Left hindlimb (tissue), 1 donor: ENCODE data around the gene ZNF358.
A peak's percentile ranks its signal among the peaks of the same experiment; 100 is the strongest.

Experiments
- DNase-seq: peaks from one replicate; pipeline ENCODE4 v3.0.0-alpha.2; 2018

ZNF358 gene

DNA sequence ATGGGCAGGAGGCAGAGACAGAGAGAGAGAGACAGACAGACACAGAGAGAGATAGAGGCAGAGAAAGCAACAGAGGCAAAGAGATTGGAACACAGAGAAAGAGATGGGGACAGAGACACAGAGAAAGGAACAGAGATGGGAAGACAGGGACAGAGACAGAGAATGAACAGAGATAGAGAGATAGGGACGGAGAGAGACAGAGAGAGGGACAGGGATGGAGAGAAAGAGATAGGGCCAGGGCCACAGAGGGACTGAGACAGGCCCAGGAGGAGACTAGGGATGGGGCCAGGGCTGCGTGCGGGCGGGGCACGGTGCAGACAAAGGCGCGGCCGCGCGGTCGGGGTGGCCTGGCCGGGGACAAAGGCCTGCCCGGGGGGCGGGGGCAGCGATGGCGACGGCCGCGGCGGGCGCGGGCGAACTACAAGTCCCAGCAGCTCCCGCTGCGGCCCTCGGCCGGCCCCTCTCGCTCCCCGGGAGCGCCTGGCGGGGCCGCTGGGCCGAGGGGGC is at the start of gene ZNF358:
Gene ZNF358 (plus strand): TSS at position 459 of the 507 bp plus-strand sequence. CDS start 3,140 bp downstream, outside the sequence.
- peak; percentile 87 for DNase-seq

DNA sequence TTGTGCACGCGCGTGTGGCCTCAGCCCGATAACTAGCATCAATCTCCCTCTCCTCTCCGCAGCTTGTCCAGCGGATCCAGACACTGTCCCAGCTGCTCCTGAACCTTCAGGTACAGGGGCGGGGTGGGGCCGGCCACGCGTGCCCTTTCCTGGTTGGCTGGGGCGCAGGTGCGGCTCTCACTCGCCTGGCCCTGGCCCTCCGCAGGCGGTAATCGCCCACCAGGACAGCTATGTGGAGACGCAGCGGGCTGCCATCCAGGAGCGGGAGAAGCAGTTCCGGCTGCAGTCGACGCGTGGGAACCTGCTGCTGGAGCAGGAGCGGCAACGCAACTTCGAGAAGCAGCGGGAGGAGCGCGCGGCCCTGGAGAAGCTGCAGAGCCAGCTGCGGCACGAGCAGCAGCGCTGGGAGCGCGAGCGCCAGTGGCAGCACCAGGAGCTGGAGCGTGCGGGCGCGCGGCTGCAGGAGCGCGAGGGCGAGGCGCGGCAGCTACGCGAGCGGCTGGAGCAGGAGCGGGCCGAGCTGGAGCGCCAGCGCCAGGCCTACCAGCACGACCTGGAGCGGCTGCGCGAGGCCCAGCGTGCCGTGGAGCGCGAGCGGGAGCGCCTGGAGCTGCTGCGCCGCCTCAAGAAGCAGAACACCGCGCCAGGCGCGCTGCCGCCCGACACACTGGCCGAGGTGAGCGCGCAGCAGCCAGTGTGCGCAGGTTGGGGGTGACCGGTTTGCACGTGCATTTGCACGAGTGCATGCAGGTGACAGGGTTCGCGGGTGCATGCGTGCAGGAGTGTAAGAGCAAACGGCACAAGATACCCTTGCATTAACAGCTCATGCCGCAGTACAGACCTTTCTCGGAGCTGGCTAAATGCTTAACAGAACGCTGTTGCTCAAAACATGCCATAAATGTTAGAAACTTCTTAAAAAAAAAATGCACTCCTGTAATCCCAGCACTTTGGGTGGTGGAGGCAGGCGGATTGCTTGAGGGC is 48.6 kb upstream of the ZNF358 start:
- no peak for DNase-seq

DNA sequence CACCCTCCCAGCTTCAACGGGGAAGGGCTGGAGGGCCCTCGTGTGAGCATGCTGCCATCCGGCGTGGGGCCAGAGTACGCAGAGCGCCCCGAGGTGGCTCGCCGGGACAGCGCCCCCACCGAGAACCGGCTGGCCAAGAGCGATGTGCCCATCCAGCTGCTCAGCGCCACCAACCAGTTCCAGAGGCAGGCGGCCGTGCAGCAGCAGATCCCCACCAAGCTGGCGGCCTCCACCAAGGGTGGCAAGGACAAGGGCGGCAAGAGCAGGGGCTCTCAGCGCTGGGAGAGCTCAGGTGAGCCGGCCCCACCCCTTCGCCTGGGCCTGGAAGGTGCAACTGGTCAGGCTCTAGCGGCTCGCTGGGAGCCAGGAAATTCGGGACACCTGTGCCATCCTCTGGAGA is 47.1 kb upstream of the ZNF358 start:
- no peak for DNase-seq

DNA sequence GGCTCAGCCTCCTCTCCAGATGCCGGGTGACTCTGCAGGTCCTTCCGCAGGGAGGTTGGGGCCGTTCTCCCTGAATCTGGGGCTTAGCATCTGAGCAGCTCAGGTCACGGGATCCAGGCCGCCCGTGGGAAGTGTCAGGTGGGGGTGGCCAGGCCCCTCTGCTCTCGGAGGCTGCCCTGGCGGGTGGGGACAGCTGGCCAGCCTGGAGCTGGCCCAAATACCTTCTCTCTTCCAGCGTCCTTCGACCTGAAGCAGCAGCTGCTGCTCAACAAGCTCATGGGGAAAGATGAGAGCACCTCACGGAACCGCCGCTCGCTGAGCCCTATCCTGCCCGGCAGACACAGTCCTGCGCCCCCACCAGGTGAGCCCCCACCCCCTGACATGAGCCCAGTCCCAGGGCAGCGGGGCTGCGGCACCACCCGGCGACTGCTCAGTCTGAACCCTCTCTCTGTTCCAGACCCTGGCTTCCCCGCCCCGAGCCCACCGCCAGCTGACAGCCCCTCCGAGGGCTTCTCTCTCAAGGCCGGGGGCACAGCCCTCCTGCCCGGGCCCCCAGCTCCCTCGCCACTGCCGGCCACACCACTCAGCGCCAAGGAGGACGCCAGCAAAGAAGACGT is 46.1 kb upstream of the ZNF358 start:
- DNase-seq = no peak

DNA sequence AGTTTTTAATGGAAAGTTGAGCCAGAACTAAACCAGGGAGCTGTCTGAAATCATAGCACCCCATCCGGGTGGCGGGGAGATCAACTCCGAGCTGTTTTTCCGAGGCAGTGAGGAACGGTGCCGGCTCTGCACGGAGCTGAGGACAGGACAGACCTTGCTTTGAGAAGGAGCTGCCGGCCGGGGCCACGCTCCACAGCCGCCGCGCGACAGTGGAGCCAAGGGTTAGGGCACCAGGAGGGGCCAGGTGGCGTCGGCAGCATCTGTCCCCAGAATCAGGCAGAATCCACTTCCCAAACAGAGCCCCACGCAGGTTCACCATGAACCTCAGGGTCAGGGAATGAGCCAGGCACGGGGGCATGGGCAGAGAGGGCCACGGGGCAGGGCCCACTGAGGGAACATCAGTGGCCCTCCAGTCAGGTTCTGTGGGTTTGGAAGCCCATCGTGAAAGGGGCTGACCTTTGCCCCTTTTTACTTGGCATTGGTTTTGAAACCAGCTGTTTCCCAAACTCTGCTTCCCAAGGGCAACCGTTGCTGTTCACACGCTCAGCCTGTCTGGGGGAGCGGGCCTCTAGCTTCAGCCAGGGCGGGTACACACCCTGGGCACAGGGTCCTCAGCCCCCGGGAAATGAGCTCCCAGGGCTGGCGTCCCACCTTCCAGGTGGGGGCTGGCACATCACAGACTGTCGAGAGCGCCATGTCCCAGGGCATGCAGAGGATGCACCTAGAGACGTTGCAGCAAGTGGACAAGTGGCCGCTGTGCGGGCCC is 45.2 kb upstream of the ZNF358 start:
- no peak for DNase-seq

DNA sequence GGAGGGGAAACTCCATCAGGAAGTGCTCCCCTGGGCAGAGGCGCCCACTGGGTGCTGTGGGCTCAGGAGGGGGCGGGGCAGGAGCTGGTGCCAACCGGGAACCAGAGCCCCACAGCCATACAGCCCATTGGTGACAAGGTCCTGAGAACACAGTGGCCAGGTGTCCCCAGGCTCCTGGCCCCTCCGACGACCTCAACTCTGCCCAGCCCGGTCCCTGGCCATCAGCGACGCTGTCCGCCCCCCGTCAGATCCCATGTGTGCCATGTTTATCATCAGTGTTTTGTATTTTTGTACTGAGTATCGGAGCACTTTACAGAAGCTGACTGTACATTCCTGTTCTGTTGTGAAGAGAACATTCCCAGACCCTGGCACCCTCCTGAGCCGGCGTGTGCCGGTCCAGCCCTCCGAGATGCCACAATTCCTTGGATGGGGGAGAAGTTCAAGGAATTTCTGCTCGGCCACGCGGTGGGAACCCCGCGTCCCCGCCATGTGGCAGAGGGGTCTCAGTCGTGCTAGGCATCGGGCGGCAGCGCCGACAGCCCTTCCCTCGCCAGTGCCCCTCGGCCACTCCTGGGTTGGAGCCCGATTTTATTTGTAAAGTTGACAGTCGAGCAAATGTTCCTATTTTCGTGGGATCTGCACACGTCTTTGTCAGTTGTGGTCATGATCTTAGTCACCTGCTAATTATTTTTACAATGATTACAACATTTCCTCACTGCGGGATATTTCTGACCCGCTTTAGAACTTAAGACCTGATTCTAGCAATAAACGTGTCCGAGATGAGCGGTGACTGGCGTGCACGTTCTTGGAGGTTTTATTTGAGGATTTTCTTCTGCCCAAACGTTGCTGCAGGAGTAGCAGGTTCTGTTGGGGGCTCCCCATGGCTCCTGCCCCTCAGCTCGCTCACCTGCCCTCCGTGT is 43.9 kb upstream of the ZNF358 start:
- DNase-seq = no peak

DNA sequence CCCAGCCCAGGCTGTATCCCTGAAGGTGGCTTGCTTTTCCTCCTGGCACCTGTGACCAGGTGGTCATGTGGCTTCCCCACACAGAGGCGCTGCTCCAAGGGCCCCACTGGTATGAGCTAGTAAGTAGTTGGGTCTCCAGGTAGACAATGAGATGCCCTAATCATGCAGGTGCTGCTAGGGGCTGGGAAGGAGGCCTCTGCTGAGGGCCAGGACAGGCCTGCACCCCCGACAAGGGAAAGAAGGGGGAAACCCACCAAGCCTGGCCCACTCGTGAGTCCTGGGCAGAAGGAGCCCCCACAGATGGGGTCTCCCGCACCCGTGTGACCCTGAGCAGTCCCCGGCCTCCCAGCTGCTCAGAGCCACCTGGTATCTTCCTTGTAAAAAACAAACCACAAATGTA is 40.2 kb upstream of the ZNF358 start:
- no peak for DNase-seq

DNA sequence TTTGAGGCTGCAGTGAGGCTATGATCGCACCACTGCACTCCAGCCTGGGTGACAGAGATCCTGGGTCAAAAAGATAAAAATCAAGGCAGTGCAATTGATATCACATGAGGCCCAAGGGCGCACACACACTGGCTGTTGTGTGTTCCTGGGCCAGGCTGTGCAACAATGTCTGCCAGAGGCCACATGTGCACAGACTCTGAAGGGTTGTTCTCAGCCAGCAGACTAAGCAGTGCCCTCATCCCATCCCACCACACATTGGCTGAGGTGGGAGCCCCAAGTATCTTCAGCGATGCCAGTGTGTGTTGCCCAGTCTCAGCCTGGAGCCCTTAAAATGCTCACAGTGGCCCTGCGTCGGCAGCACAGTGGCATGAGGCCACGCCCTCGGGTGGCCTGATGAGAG is 39.7 kb upstream of the ZNF358 start:
- DNase-seq = no peak

DNA sequence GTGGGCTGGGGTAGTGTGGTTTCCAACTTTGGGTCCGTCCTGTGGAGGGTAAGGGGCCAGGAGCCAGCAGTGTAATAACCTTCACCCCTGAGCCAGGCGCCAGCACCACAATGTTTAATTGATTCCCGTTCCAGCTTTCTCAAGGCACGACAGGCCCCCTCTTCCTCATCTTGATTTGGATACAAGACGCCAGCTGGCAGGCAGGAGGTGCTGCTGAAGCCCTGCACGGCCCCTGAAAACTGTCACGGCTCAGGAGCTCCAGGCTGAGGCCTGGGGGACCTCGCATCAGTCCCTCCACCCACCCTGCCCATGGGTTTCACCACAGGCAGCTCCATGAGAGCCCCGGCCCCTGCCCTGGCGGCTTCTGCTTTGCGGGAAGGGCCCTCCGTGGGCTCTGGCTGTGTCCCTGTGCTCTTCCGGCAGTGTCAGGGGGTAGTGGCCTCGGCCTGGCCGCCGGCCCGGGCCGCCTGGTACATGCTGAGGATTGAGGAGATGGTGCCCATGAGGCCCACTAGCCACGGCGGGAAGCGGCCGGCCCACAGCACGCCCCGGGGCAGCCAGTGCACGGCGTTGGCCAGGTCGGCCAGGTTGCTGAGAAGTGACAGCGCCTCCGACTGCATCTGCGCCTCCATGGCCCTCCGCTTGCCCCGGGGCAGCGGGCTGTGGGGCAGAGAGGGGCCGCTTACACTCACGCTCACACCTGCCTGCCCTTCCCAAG is 39.0 kb upstream of the ZNF358 start:
- no peak for DNase-seq

DNA sequence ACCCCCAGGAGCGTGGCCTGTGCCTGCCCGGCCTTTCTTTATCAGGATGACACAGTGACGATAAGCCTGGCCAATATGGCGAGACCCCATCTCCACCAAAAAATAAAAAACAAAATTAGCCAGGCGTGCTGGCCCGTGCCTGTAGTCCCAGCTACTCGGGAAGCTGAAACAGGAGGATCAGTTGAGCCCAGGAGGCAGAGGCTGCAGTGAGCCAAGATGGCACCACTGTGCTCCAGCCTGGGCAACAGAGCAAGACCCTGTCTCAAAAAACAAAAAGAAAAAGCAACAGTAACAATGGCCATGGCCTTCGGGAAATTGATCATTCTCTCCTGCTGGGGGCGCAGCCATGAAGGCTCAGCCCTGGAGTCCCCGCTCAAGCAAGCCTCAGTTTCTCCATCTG is 38.1 kb upstream of the ZNF358 start:
- no peak for DNase-seq

DNA sequence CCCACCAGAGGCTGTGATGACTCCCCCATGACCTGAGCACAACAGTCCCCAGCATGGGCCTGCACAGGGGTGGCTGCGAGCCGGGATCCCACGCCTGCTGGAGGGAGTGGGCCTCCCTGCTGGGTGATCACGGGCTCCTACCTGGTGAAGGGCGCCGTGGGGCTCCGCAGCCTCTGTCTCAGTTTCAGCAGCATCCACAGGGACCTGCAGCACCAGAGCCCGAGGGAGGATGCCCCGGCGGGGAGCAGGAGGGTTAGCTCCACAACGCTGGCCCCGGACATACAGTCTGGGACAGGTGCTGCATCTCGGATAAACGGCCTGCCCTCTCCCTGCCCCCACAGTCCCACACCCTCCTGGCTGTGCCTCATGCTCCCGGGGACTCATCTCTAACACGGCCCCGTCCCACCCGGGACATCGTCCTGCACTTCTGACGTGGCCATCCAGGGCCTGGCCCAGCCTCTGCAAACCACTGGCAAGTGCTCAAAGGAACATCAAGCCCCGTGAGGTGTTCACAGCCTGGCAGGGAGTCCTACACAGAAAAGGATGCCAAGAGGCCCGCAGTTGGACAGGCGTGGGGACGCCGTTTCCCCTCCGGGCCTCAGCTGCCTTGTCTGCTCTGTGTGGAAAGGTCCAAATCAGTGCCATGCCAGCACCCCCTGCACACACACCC is 37.6 kb upstream of the ZNF358 start:
- no peak for DNase-seq

DNA sequence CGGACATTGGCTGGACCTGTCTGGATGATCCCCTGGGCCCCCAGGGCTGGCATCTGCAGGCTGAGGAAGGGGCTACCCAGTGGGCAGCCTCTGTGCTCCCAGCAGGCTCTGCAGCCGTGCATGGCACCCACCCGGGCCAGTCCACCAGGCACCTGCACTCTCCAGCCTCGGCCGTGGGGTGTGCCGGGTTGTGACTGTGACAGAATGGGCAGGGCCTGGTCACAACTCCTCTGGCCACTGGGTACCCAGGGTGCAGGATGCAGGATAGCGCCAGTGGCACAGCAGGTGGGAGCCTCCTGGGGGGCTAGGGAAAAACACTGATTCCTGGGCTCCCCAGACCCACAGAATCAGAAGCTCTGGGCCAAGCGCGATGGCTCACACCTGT is 37.1 kb upstream of the ZNF358 start:
- DNase-seq = no peak

DNA sequence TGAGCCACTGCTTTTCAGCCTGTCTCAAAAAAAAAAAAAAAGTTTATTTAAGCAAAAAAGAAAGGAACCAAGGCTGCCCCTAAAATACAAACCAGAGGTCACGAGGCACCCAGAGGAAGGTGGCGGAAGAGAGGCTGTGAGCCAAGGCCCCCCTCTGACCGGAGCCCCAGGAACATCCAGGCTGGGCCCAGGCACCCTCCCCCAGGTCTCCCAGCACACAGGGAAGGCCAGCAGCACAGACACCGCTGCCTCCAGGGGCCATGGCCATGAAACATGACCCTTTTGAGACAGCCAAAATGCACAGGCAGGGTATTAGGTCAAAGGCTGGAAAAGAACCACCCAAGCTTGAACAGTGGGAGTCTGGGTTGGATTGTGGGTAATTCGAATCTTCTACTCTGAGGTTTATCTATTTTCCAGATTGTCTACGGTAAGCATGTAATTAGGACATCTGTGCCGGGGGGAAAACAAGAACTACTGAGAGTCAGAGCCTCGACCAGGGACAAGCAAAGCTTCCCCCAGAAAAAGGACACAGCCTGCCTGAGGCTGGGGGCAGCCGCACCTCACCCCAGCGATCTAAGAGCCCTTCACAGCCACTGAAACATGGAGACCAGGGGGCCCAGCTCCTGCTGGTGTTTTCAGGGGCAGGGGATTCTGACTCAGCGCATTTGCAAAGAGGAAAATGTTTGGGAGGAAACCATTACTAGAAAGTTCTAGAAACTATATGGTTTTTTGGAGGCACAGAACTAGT is 35.5 kb upstream of the ZNF358 start:
- DNase-seq = no peak

DNA sequence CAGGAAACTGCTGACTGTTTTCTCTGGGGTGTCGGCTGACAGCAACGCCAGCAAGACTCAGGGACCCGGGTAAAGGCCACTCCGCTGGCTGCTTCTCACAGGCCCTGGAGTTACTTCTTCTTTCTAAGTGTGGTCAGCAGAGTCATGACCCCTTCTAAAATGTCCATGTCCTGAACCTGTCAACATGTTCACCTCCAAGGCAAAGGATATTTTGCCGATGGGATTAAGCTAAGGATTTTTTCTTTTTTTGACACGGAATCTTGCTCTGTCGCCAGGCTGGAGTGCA is 35.0 kb upstream of the ZNF358 start:
- no peak for DNase-seq

DNA sequence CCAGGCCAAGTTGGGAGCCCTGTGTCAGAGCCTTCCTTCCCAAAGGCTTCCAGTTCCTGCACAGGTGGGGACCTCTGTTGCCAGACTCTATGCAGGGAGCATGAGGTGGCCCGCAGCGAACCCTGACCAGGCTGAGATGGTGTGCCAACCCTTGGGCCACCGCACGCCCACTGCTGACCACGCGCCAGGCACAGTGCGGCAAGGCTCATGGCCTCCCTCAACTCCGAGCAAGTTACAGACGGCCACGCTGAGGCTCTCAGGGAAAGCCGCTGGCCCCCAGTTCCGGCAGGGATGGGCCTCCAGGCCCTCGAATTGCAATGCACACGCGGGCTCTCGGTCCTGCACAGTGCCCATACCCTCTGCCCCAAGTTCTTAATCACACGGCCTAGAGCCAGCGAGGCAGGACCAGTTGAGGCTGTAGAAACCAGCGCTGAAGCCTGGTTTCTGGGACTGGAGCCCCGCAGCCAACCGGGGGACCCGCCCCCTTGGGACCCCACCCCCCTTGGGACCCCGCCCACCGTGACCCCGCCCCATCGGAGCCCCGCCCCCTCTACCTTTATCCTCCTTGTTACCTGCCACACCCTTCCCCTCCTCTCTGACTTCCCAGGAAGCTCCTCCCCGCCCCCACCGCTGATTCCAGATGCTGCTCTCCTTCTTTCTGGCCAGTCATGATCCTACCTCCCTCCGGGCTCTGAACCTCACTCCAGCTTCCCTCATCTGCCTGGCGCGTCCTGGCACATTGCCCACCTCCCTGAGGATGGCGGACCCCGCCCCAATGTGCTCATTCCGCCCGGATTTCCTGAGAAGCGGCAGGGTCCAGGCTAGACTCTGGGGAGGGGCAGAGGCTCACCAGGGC is 33.1 kb upstream of the ZNF358 start:
- no peak for DNase-seq

DNA sequence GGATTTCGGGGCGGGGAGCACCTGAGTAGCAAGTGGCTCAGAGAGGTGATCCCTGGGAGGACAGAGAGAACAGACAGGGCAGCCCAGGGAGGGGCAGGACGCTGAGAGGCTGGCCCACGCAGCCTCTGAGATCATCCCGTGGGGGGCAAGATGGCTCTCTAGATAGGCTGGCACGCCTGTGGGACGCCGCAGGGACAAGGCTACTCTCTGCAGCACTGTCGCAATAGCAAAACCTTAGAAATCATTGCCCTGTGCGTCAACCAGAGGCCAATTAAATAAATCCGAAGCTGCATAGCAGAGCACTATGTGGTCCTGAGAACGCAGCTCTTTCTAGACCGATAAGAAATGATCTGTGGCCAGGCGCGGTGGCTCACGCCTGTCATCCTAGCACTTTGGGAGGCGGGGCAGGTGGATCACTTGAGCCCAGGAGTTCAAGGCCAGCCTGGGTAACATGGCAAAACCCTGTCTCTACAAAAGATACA is 32.1 kb upstream of the ZNF358 start:
- no peak for DNase-seq

DNA sequence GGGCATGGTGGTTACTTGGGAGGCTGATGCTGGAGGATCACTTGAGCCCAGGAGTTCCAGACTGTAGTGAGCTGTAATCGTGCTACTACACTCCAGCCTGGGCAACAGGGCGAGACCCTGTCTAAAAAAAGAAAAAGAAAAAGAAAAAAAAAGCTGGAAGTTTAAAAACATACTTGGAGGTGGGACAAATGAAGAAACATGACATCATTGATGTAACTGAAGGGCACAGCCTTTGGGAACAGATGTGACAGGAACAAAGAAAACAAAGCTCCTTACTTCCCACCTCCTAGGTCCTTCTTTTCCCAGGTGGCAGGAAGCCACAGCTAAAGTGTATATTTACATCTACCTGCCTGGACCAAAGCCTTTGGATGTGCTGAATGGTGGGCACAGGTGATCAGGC is 29.0 kb upstream of the ZNF358 start:
- DNase-seq = no peak

DNA sequence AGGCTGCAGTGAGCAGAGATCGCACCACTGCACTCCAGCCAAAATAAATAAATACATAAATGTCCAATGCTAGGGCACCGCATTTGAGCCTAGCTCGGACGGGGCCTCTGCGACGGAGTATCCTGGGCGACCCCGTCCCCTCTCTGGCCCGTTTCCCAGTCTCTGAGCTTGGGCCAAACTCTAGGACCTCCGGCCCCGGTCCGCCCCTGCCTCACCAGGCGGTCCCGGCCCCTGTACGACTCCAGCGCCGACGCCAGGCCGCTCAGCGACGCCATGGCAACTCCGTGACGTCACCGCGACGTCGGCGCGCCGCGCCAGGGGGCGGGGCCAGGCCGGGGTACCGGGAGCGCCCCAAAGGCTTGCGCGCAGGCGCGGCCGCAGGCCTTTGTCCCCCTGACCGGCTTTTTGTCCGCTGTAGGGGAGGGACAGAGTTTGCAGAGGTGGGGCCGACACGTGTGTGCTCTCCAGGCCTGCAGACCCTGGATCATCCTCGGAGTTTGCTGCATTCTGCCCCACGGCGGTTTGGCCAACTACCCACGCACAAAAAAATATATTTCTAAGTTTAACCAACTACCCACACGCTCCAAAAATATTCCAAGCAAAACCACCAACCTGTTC is 27.1 kb upstream of the ZNF358 start, which contains the start of gene PEX11G:
Gene PEX11G (minus strand): TSS at position 300 of the 618 bp plus-strand sequence. CDS start 25 bp downstream, at position 275.
- peak; percentile 94 for DNase-seq

DNA sequence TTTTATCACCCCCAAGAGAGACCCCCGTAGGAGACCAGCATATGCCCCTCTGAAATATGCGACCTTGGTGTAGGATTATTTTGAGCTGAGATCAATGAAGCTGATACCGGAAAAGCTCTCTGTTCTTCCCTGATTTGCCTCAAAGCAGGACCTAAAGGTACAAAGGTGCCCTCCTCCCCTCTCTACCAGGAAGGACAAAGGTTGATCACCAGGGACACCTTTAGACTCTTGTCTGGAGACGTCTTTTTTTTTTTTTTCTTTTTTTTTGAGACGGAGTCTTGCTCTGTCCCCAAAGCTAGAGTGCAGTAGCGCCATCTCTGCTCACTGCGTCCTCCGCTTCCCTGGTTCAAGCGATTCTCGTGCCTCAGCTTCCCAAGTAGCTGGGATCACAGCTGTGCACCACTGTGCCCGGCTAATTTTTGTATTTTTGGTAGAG is 26.3 kb upstream of the ZNF358 start:
- no peak for DNase-seq
